NOMO-1 treated with DMSO at 0.1 percent for 48 hours (cell line): ENCODE measurements around the gene FOXD3.

Experiments
- DNase-seq: peaks from one replicate; lab custom pipeline; 2025; ENCODE audit not compliant: unreplicated experiment; lab: John Stamatoyannopoulos, UW

FOXD3 gene

GRCh38 chr1:63320022-63320721 is 2.2 kb upstream of the FOXD3 start:
- DNase-seq = no peak

DNA sequence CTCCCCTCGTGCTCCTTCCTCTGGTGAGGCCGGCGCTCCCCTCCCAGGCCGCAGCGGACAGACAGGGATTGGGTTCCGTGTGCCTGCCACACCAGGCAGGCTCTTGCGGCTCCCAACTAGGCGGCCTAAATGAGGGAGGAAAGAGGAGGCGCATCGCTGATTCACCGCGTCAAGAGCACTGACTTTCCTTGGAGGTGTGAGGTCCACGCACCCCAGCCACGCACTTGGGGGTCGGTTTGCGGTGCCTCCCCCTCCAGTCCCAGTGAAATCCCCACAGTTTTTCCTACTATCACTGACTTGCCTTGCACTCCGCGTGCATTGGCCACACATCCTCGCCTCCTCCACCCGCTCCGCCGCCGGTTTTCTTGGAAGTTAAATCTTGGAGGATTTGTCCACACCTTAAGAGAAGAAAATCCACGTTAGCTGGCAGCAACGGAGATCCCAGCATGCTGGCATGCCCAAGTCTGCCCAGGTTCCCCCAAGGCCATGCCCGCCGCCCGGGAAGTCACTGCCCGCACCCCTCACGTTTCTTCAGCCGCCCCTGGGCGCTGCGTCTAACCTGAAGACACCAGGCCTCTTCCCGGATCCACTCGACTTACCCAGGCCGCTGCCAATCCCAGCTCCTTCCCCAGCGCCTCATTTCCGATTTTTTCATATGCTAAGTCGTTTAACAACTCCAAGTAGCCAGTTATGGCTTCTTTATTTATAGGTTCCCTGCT is 1.1 kb upstream of the FOXD3 start:
- no peak for DNase-seq

DNA sequence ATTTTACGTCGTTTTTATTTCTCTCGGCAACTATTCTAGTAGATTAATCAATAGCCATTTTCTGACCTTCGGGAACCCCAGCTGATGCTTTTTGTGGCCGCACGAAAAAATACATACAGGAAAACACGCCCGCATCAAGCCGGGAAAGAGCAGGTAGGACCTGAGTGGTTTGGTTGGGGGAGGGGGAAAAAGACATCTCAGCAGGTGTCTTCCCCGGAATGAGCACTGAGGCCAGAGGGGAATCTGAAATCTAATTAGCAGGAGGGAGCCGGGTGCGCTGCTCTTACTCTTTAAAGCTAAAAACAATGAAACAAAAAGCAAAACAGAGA is 618 bp upstream of the FOXD3 start:
- DNase-seq = no peak

GRCh38 chr1:63322944-63323864 is 837 bp downstream of the FOXD3 start:
- DNase-seq = no peak

DNA sequence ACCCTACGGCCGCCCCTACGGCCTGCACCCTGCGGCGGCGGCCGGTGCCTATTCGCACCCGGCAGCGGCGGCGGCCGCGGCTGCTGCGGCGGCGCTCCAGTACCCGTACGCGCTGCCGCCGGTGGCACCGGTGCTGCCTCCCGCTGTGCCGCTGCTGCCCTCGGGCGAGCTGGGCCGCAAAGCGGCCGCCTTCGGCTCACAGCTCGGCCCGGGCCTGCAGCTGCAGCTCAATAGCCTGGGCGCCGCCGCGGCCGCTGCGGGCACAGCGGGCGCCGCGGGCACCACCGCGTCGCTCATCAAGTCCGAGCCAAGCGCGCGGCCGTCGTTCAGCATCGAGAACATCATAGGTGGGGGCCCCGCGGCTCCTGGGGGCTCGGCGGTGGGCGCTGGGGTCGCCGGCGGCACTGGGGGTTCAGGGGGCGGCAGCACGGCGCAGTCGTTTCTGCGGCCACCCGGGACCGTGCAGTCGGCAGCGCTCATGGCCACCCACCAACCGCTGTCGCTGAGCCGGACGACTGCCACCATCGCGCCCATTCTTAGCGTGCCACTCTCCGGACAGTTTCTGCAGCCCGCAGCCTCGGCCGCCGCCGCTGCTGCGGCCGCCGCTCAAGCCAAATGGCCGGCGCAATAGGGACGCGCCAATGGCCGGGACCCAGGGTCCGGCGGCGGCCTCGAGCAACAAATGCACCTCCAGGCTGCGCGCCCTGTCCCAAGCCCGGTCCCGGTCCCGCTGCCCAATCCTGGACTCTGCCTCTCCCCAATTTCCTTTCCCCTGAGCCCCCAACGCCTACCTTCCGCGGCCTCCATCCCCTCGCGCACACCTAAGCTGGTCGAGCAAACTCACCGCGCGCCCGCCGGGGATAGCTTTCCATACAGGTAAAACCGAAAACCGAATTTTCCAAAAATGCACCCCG is 1.8 kb downstream of the FOXD3 start:
- DNase-seq = no peak

GRCh38 chr1:63324779-63325119 is 2.4 kb downstream of the FOXD3 start:
- no peak for DNase-seq

GRCh38 chr1:63325279-63325985 is 3.1 kb downstream of the FOXD3 start:
- no peak for DNase-seq

- DNase-seq = no peak
Observed at GRCh38 chr1:63326106-63326472, 3.7 kb downstream of the FOXD3 start.

GRCh38 chr1:63326473-63327380 is 4.4 kb downstream of the FOXD3 start:
- no peak for DNase-seq

- no peak for DNase-seq
Observed at GRCh38 chr1:63327417-63328054, 5.2 kb downstream of the FOXD3 start.

DNA sequence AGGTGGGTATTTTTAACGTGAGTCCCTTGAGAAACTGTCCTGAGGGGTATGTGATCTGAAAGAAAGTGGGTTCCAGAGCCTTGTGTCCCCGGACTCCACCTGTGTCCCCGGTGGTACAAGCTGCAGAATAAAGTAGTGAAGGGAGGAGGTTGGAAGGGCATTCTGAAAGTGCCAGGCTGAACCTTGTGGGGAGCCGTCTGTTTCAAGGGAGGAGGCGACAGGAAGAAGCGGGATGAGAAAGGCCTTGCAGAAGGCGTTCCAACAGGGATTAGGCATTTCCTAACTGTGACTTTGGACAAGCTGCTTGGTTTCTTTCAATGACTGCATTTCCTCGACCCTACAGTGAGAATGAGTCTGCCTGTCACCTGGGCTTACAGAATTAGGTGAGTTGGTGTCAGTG is 5.8 kb downstream of the FOXD3 start:
- DNase-seq = no peak

GRCh38 chr1:63328781-63329180 is 6.4 kb downstream of the FOXD3 start:
- DNase-seq = no peak

DNA sequence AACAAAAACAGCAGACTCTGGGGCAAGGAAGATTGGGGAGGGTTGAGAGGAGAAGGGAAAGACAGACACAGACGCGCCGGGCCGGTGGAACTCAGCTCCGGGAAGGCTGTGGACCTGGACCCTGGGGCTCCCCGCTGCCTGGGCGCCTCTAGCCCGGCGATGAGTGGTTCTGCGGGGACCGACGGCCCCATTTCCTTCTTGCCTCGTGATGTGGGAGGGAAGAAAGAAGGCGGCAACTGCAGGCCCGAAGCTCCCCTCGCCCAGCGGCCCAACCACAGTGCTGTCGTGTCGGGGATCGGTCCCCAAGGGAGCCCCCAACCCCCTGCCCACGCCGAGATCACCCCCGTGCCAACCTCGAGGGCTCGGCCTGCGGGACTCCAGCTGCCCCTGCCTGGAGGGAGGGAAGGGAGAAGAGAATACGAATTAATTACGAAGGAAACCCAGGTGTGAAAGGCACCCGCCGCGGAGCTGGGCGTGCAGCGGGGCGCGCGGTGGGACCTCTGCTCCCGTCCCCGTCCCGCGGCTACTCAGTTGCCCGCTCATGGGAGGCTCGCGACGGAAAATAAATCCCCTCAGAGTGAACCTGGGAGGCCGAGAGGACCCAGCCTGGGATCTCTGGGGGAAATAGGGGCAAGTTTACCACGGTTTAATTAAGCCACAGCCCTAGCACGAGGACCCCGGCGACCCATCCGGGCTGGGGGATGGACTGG is 7.4 kb downstream of the FOXD3 start:
- no peak for DNase-seq

GRCh38 chr1:63330331-63330916 is 8.1 kb downstream of the FOXD3 start:
- DNase-seq = no peak

DNA sequence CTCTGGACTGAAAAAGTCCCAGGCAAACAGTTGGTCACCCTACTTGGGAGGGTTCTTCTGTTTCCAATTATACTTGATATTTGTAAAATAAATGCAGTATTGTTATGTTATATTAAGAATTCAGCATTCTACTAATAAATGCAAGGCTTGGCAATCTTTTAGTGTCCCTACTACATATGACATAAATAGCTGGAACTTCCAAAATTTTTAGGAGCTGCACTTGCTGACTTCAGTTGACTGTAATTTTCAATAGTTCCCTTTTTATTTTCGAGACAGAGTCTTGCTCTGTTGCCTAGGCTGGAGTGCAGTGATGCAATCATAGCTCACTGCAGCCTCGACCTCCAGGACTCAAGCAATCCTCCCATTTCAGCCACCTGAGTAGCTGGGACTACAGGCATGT is 20.0 kb downstream of the FOXD3 start:
- DNase-seq = peak; percentile 10

GRCh38 chr1:63343922-63344321 is 21.6 kb downstream of the FOXD3 start:
- DNase-seq = no peak

- DNase-seq = no peak
Observed at GRCh38 chr1:63350320-63350719, 28.0 kb downstream of the FOXD3 start.

GRCh38 chr1:63352736-63353135 is 30.4 kb downstream of the FOXD3 start:
- DNase-seq = no peak
